Measurements from ENCODE around the gene TCF4. TPM values are rescaled to one million over a fixed set of nuclear protein-coding genes. Genes with fewer than 3 reads are reported as not detected.

Gene TCF4
- total RNA-seq, 4 donors from 2014 or later = 30.3 to 51.1 (median 40.1) TPM

DNA sequence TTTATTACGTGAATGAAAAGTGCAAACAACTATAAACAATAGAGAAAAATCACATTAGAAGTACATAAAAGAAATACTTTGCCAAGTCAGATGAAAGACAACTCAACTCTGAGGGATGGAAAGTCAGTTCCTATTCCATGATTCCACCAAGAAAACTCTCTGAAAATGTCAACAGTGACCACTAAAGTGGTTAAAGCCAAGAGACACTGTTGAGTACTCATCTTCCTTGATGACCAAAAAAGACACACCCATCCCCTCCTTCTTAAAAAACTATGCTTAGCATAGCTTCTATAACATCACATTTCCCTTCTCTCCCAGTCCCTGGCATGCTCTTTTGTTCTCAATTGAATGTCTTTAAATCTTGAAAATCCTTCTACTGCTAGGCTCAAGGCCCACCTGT lies 160.0 kb downstream of the TCF4 start:
- in situ Hi-C loops (cut with MboI; ENCODE audit: low pct_ligation_motif_present in 1 of 4, low pct_unique_long_range_greater_than_20kb in 1 of 4, low sequenced_read_pairs in 3 of 4) (no loop called here), intact Hi-C loops (cut with DNase I; ENCODE audit: low total_unique reads) (no loop called here)
- no peaks in the 10 kb centered on the region for H3K9me3 ChIP-seq
- no peak overlapping the region for H3K4me3 ChIP-seq
- H3K36me3 ChIP-seq = no peaks in the 10 kb centered on the region
- no peak for TF ChIP-seq POLR2AphosphoS5 (IDR thresholded peaks at IDR 0.05)
- no peak for TF ChIP-seq EP300 (IDR thresholded peaks at IDR 0.05; ENCODE audit: low read depth)
- TF ChIP-seq POLR2A (IDR thresholded peaks at IDR 0.05) = no peak
- TF ChIP-seq CTCF (IDR thresholded peaks at IDR 0.05) = no peak
- no peaks in the 10 kb centered on the region for H3K4me1 ChIP-seq
- 46 to 53% methylated on average over 1 of the region's 1 CpG for WGBS, 2 donors (ENCODE audit: low coverage in 1 of 2)
- no peaks in the 10 kb centered on the region for H3K27me3 ChIP-seq
- DNase-seq = no peak
- no peak overlapping the region for H3K27ac ChIP-seq

DNA sequence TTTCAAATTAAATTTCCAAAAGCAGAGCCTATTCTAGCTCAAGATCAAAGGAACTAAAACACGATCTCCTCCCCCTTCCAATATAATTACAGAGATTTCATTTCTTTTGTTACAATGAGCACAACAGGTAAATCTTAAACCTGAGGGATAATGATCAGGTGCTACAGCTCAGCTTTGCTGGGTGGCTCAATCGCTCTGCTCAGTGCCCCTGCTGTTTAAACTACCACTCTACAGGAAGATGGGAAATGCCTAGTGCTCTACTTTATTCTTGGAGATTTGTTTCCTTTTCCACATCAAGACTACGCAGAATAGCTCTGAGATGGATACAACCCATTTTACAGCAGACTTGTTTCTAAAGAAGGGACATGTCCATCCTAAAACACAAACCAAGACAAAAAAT lies 162.3 kb downstream of the TCF4 start:
- in situ Hi-C loops (cut with MboI; ENCODE audit: low pct_ligation_motif_present in 1 of 4, low pct_unique_long_range_greater_than_20kb in 1 of 4, low sequenced_read_pairs in 3 of 4) (no loop called here), intact Hi-C loops (cut with DNase I; ENCODE audit: low total_unique reads) (no loop called here)
- 81 to 86% methylated on average over 3 of the region's 3 CpGs for WGBS, 2 donors (ENCODE audit: low coverage in 1 of 2)
- Histone ChIP-seq H3K27me3 (no peaks in the 10 kb centered on the region), H3K4me1 (peaks cover 0 to 7% (median 0%) of the 10 kb centered on the region in 4 donors), H3K9me3 (no peaks in the 10 kb centered on the region), H3K36me3 (no peaks in the 10 kb centered on the region), H3K4me3 (no peak overlapping the region), H3K27ac (no peak overlapping the region)
- no peak for TF ChIP-seq CTCF (IDR thresholded peaks at IDR 0.05)
- no peak for TF ChIP-seq POLR2A (IDR thresholded peaks at IDR 0.05)
- TF ChIP-seq EP300 (IDR thresholded peaks at IDR 0.05; ENCODE audit: low read depth) = no peak
- no peak for DNase-seq

DNA sequence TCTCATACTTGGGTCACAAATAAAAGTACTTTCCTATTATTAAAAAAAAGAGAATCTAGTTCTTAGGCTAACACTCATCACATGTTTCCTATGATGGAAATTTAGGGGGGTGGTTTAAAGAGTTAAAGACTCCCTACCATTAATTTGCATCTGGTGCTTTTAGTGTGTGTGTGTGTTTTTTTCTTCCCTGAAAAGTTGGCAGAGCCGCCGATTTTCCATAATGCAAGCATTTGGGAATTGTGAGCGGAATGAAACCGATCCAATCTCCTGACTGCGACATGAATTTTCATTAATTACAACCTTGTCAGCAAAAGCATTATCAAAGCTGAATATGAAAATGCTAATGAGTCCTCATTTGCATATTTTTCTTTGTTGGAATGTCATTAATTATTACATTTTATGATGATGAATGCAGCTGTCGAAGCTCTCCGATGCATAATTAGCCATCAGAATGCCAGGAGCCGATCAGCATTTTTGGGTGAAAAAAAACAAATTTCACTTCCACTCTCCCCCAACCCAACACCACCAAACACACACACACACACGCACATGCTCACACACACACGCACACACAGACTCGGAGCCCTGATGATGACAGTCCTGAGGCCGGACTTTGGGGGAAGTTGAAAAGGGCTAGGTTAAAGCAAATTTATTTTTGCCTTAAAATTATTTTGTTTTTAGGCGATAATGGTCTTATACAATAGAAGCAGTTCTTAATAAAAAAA lies 165.4 kb downstream of the TCF4 start:
- H3K4me3 ChIP-seq = peak overlapping the region; percentile 0 to 30 (median 11)
- no peaks in the 10 kb centered on the region for H3K36me3 ChIP-seq
- H3K27ac ChIP-seq = peak overlapping the region; percentile 62 to 72 (median 68)
- H3K27me3 ChIP-seq = no peaks in the 10 kb centered on the region
- peak; percentile 22 for DNase-seq
- WGBS, 2 donors (ENCODE audit: low coverage in 1 of 2) = 58 to 70% methylated on average over 13 of the region's 13 CpGs
- H3K4me1 ChIP-seq = peaks cover 0 to 20% (median 0%) of the 10 kb centered on the region in 4 donors
- intact Hi-C loops (cut with DNase I; ENCODE audit: low total_unique reads) (loop anchor here (5.0 kb wide), 1 partner anchor 165 kb away; the partner anchor contains the start of gene TCF4), in situ Hi-C loops (cut with MboI; ENCODE audit: low pct_ligation_motif_present in 1 of 4, low pct_unique_long_range_greater_than_20kb in 1 of 4, low sequenced_read_pairs in 3 of 4) (loop anchor here (25.0 kb wide), 4 partner anchors 165 to 1140 kb away; partner anchors contain the start of gene TCF4 (in 1 of the 4))
- H3K9me3 ChIP-seq = no peaks in the 10 kb centered on the region
- TF ChIP-seq EP300 (IDR thresholded peaks at IDR 0.05; ENCODE audit: low read depth) (no peak), POLR2A (IDR thresholded peaks at IDR 0.05) (no peak), POLR2AphosphoS5 (IDR thresholded peaks at IDR 0.05) (no peak), CTCF (IDR thresholded peaks at IDR 0.05) (no peak)

DNA sequence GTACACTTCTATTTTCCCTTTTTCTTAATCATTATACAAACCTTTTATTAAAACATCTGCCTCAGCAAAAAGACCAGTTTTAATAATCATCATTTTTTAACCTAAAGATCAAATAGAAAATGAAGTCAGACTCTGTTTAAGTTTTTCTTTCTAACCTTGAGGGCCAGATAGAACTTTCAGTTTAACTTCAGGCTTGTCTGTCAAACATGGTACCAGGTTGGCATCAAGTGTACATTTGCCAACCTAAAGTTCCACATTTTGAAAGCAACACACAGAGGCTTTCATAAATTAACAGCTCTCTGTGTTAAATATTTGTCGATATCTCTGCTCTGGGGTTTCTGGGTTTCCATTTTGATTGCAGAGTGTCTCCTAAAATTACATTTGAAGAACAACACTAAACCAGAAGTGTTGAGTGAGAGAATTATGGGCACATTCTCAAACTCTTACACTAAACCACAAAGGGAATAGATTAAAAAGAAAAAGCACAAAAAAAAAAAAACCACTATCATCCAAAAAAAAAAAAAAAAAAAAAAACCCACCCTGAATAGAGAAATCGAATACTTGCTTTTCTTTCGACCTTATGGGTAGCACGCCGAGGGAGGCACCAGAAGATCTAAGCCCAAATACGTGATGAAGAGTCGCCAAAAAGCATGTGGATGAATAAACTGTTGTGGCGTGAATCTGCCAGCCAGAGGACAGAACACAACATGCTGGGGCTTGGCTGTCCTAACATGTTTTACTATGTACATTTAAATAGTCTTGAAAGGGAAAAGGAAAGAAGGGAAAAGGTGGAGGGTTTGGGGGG lies 166.2 kb downstream of the TCF4 start:
- intact Hi-C loops (cut with DNase I; ENCODE audit: low total_unique reads) = loop anchor here (5.0 kb wide), 1 partner anchor 165 kb away; the partner anchor contains the start of gene TCF4
- H3K36me3 ChIP-seq = no peaks in the 10 kb centered on the region
- in situ Hi-C loops (cut with MboI; ENCODE audit: low pct_ligation_motif_present in 1 of 4, low pct_unique_long_range_greater_than_20kb in 1 of 4, low sequenced_read_pairs in 3 of 4) = loop anchor here (25.0 kb wide), 4 partner anchors 165 to 1140 kb away; partner anchors contain the start of gene TCF4 (in 1 of the 4)
- H3K4me1 ChIP-seq = peaks cover 0 to 26% (median 0%) of the 10 kb centered on the region in 4 donors
- TF ChIP-seq POLR2A (IDR thresholded peaks at IDR 0.05) = no peak
- no peak for TF ChIP-seq EP300 (IDR thresholded peaks at IDR 0.05; ENCODE audit: low read depth)
- TF ChIP-seq POLR2AphosphoS5 (IDR thresholded peaks at IDR 0.05) = no peak
- no peak for TF ChIP-seq CTCF (IDR thresholded peaks at IDR 0.05)
- H3K27me3 ChIP-seq = no peaks in the 10 kb centered on the region
- peak overlapping the region; percentile 62 to 72 (median 68) for H3K27ac ChIP-seq
- no peak for DNase-seq
- no peaks in the 10 kb centered on the region for H3K9me3 ChIP-seq
- peak overlapping the region; percentile 0 to 30 (median 11) for H3K4me3 ChIP-seq
- 64 to 71% methylated on average over 7 to 8 of the region's 8 CpGs for WGBS, 2 donors (ENCODE audit: low coverage in 1 of 2)
